Epithelial cell of esophagus (primary cell): ENCODE data around the gene CFAP119.
A peak's percentile ranks its signal among the peaks of the same experiment; 100 is the strongest.

Source experiments
- DNase-seq: peaks from one replicate; pipeline ENCODE4 v3.0.0; 2010; ENCODE audit warnings: low read depth
- H3K4me3 ChIP-seq: 2 replicates; pipeline ENCODE4 v1.5.1; 2011; ENCODE audit warnings: mild to moderate bottlenecking, low read length, control low read depth
- TF ChIP-seq, protein P1 (sequence below): IDR thresholded peaks from 2 replicates; pipeline ENCODE4 v1.5.1; 2011; ENCODE audit warnings: low read depth, mild to moderate bottlenecking, low read length, control low read depth, inconsistent platforms; ENCODE audit not compliant: insufficient read depth; ENCODE audit errors: missing control alignments

The CFAP119 gene

DNA sequence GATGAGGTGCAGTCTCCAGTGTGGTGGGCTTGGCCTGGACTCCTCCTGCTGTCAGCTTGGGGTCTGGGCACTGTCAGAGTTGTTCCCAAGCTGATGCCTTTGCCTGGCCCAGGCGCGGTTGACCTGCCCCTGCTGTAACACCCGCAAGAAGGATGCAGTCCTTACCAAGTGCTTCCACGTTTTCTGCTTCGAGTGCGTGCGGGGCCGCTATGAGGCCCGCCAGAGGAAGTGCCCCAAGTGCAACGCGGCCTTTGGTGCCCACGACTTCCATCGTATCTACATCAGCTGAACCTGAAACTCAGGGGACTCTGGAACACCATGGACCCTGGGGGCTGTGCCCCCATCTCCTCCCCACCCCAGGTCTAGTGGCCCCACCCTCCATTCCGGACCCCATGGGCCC lies 12.0 kb upstream of the CFAP119 start:
- no peak for DNase-seq
- TF ChIP-seq, protein P1, sequence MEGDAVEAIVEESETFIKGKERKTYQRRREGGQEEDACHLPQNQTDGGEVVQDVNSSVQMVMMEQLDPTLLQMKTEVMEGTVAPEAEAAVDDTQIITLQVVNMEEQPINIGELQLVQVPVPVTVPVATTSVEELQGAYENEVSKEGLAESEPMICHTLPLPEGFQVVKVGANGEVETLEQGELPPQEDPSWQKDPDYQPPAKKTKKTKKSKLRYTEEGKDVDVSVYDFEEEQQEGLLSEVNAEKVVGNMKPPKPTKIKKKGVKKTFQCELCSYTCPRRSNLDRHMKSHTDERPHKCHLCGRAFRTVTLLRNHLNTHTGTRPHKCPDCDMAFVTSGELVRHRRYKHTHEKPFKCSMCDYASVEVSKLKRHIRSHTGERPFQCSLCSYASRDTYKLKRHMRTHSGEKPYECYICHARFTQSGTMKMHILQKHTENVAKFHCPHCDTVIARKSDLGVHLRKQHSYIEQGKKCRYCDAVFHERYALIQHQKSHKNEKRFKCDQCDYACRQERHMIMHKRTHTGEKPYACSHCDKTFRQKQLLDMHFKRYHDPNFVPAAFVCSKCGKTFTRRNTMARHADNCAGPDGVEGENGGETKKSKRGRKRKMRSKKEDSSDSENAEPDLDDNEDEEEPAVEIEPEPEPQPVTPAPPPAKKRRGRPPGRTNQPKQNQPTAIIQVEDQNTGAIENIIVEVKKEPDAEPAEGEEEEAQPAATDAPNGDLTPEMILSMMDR = no peak
- no peak overlapping the region for H3K4me3 ChIP-seq

DNA sequence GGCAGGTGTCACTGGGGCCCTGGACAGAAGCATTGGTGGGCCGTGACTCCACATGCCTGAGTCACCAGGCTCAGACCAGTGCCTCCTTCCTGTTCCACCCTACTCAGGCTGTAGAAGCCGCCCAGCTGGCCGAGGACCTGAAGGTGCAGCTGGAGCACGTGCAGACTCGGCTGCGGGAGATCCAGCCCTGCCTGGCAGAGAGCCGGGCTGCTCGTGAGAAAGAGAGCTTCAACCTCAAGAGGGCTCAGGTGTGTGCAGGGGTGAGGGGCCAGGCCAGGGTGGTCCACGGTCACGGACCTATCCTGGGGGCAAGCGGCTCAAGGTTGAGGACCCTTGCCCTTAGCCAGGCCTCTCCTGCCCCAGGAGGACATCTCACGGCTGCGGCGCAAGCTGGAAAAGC lies 9.9 kb upstream of the CFAP119 start:
- TF ChIP-seq, protein P1 = no peak
- DNase-seq = peak; percentile 25
- no peak overlapping the region for H3K4me3 ChIP-seq

DNA sequence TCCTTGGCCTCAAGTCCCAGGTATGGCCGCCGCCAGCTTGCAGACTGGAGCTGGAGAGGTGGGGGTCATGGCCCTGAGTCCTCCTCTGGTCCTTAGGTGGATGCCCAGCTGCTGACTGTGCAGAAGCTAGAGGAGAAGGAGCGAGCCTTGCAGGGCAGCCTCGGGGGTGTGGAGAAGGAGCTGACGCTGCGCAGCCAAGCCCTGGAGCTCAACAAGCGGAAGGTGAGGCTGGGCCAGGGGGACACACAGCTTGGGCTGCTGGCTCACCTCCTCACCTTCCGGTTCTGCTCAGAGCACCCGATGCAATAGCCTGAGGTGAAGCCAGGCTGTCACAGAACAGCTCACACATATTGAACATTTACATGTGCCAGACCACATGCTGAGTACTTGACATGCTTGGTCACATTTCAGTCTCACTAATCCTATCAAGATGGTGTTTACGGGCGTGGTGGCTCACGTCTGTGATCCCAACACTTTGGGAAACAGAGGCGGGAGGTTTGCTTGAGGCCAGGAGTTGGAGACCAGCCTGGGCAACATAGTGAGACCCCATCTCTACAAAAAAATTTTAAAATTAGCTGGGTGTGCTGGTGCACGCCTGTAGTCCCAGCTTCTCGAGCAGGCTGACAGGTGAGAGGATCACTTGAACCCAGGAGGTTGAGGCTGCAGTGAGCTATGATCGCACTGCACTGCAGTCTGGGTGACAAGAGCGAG lies 7.7 kb upstream of the CFAP119 start:
- H3K4me3 ChIP-seq = no peak overlapping the region
- TF ChIP-seq, protein P1 = no peak
- no peak for DNase-seq

DNA sequence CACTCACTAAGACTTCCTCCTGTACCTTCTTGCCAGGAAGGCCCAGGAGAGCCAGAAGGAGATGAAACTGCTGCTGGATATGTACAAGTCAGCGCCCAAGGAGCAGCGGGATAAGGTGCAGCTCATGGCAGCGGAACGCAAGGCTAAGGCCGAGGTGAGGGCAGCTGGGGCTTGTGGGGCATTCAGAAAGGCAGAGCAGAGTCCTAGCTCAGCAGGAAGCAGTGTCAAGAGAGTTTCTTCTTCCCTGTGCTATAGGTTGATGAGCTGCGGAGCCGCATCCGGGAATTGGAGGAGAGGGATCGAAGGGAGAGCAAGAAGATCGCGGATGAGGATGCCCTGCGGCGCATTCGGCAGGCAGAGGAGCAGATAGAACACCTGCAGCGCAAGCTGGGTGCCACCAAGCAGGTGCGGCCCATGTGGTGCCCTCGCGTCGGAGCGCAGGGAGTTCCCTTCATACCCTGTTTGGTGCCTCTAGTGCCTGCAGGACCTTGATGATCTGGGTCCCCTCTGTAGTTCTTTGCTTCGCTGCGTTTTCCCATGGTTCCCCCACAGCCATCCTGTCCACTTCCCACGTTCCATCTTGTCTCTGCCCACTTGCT lies 6.8 kb upstream of the CFAP119 start:
- TF ChIP-seq, protein P1 = no peak
- DNase-seq = no peak
- H3K4me3 ChIP-seq = no peak overlapping the region

DNA sequence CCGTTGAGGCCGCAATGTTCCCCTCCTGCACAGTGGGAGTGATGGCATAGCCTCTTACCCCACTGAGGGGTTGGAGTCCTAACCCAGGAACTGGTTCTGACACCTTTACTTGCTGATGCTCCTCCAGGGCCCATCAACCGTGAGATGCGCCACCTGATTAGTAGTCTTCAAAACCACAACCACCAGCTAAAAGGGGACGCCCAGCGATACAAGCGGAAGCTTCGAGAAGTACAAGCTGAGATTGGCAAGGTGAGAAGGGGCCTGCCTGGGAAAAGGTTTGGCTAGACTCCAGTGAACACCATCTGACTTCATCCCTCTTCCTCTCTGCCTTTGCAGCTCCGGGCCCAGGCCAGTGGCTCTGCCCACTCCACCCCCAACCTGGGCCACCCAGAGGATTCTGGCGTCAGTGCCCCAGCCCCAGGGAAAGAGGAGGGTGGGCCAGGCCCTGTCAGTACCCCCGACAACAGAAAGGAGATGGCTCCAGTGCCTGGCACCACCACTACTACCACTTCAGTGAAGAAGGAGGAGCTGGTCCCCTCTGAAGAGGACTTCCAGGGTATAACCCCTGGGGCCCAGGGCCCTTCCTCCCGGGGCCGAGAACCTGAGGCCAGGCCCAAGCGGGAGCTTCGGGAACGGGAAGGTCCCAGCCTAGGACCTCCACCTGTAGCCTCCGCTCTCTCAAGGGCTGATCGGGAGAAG lies 6.1 kb upstream of the CFAP119 start:
- H3K4me3 ChIP-seq = no peak overlapping the region
- TF ChIP-seq, protein P1 = no peak
- no peak for DNase-seq

DNA sequence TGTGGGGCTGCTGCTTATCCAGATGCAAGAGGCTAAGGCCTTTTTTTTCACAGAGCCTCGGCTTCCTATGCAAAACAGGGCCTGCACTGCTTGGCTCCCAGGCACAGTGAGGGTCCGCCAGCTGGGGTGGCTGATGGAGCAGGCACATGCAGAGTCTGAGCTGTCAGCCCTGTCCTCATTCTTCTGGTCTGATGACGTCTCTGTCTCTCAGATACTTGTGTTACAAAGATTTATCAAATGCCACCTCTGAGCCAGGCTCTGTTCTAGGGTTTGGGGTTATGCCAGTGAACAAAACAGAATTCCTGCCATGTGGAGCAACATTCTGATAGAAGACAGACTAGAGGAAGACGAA lies 5.0 kb upstream of the CFAP119 start:
- no peak overlapping the region for H3K4me3 ChIP-seq
- no peak for DNase-seq
- TF ChIP-seq, protein P1 = no peak
